Astrocyte of the spinal cord (primary cell): ENCODE data around the gene AUTS2.

Experiments used
- DNase-seq: peaks from one replicate; pipeline ENCODE4 v3.0.0; 2011; ENCODE audit warnings: low read depth, low spot score
- H3K4me3 ChIP-seq: 2 replicates; pipeline ENCODE4 v1.5.1; 2011; ENCODE audit warnings: low read depth, mild to moderate bottlenecking, low read length, moderate library complexity
- CTCF ChIP-seq: IDR thresholded peaks from 2 replicates; pipeline ENCODE4 v1.5.1; 2012; ENCODE audit warnings: low read depth, mild to moderate bottlenecking, low read length, inconsistent platforms
- in situ Hi-C: cut with HindIII; loops from 2 replicates; pipeline ENCODE4 v1.10.0; 2017; ENCODE audit warnings: low sequenced_read_pairs

The AUTS2 gene

GRCh38 chr7:69757981-69758430 is 159.7 kb downstream of the AUTS2 start:
- in situ Hi-C loops = no loop called here
- TF ChIP-seq CTCF = no peak
- H3K4me3 ChIP-seq = no peak overlapping the region
- DNase-seq = no peak

GRCh38 chr7:69759373-69759772 is 161.1 kb downstream of the AUTS2 start:
- in situ Hi-C loops = no loop called here
- TF ChIP-seq CTCF = no peak
- H3K4me3 ChIP-seq = no peak overlapping the region
- DNase-seq = no peak

- in situ Hi-C loops = no loop called here
- TF ChIP-seq CTCF = no peak
- no peak for DNase-seq
- no peak overlapping the region for H3K4me3 ChIP-seq
Observed at GRCh38 chr7:69761290-69761922, 163.1 kb downstream of the AUTS2 start.

- no peak for DNase-seq
- in situ Hi-C loops = no loop called here
- no peak overlapping the region for H3K4me3 ChIP-seq
- TF ChIP-seq CTCF = no peak
Observed at GRCh38 chr7:69762821-69763352, 164.6 kb downstream of the AUTS2 start.

- no peak for TF ChIP-seq CTCF
- H3K4me3 ChIP-seq = no peak overlapping the region
- in situ Hi-C loops = no loop called here
- no peak for DNase-seq
Observed at GRCh38 chr7:69763513-69763912, 165.2 kb downstream of the AUTS2 start.

GRCh38 chr7:69764147-69764546 is 165.9 kb downstream of the AUTS2 start:
- DNase-seq = no peak
- in situ Hi-C loops = no loop called here
- no peak for TF ChIP-seq CTCF
- H3K4me3 ChIP-seq = no peak overlapping the region

GRCh38 chr7:69764681-69765080 is 166.4 kb downstream of the AUTS2 start:
- no peak for TF ChIP-seq CTCF
- no peak for DNase-seq
- H3K4me3 ChIP-seq = no peak overlapping the region
- in situ Hi-C loops = no loop called here
